Fibroblast of lung (primary cell): ENCODE measurements around the gene XIRP2.

Source experiments
- CTCF ChIP-seq, 2 donors: IDR thresholded peaks in 1 of 2; conservative IDR thresholded peaks in 1 of 2; 1 replicate in 1 of 2; 2 replicates in 1 of 2; pipeline ENCODE4 v1.5.1; 2011 to 2012; ENCODE audit warnings: low read length in 2 of 2, control low read depth in 1 of 2, inconsistent platforms in 1 of 2, low read depth in 1 of 2, mild to moderate bottlenecking in 1 of 2
- EZH2 ChIP-seq: IDR thresholded peaks from 2 replicates; pipeline ENCODE4 v1.5.1; 2012; ENCODE audit warnings: low read length, control low read depth, mild to moderate bottlenecking; ENCODE audit errors: missing control alignments

- TF ChIP-seq CTCF (conservative IDR thresholded peaks at IDR 0.05 in 1 of 2, IDR thresholded peaks at IDR 0.05 in 1 of 2; ENCODE audit: low read depth in 1 of 2, low read length in 2 of 2) (no peak), EZH2 (no peak)
Measured at GRCh38 chr2:167240671-167241070, 352.4 kb downstream of the XIRP2 start.
